CD14-positive monocyte (primary cell): ENCODE results near the gene GALR2. TPM values are rescaled to one million over a fixed set of nuclear protein-coding genes. Genes with fewer than 3 reads are reported as not detected.

ENCODE experiments used
- DNase-seq, 3 donors: peaks; one replicate each; pipeline ENCODE4 v3.0.0-alpha.2; 2011 to 2022
- H2AFZ ChIP-seq: 2 replicates; pipeline ENCODE4 v1.6.0; 2012; ENCODE audit warnings: mild to moderate bottlenecking, low read depth, low read length, inconsistent platforms; ENCODE audit not compliant: insufficient read depth, poor library complexity, severe bottlenecking
- H3K27ac ChIP-seq, 2 donors: 1 replicate in 1 of 2; 2 replicates in 1 of 2; pipeline ENCODE4 v1.5.1; 2012 to 2013; ENCODE audit warnings: low read length in 2 of 2, control low read depth in 1 of 2, inconsistent platforms in 1 of 2, low read depth in 1 of 2, mild to moderate bottlenecking in 1 of 2
- H3K27me3 ChIP-seq, 2 donors: one replicate each; pipeline versions ENCODE4 v1.6.0 to v1.6.1; 2011 to 2013; ENCODE audit warnings: low read length in 2 of 2; ENCODE audit not compliant: control insufficient read depth in 2 of 2, insufficient read depth in 2 of 2
- H3K36me3 ChIP-seq, 2 donors: replicated peaks in 1 of 2; 1 replicate in 1 of 2; 2 replicates in 1 of 2; pipeline versions ENCODE4 v1.5.1 to v1.6.1; 2012 to 2013; ENCODE audit warnings: low read length in 2 of 2, control low read depth in 1 of 2, inconsistent platforms in 1 of 2, mild to moderate bottlenecking in 1 of 2; ENCODE audit not compliant: insufficient read depth in 2 of 2, control insufficient read depth in 1 of 2
- H3K4me1 ChIP-seq, 2 donors: 1 replicate in 1 of 2; 2 replicates in 1 of 2; pipeline versions ENCODE4 v1.5.1 to v1.6.1; 2012 to 2013; ENCODE audit warnings: low read length in 2 of 2, control low read depth in 1 of 2, inconsistent platforms in 1 of 2, mild to moderate bottlenecking in 1 of 2, moderate library complexity in 1 of 2; ENCODE audit not compliant: insufficient read depth in 2 of 2, control insufficient read depth in 1 of 2
- H3K4me2 ChIP-seq: replicated peaks from 2 replicates; pipeline ENCODE3; 2012; ENCODE audit warnings: low read length, moderate library complexity, mild to moderate bottlenecking; ENCODE audit not compliant: poor library complexity, severe bottlenecking; ENCODE audit errors: extremely low read depth
- H3K4me3 ChIP-seq, 3 experiments: fragments of 200-600 bp in 1 of 3; sonication (generic) in 1 of 3; replicated peaks in 1 of 3; 1 replicate in 2 of 3; 2 replicates in 1 of 3; pipeline ENCODE4 v1.5.1; 2011 to 2013; ENCODE audit warnings: low read length in 3 of 3, mild to moderate bottlenecking in 3 of 3, control low read depth in 2 of 3, low read depth in 2 of 3, inconsistent platforms in 1 of 3, moderate library complexity in 1 of 3
- H3K79me2 ChIP-seq: 2 replicates; pipeline ENCODE4 v1.6.0; 2012; ENCODE audit warnings: mild to moderate bottlenecking, control low read depth, inconsistent platforms, low read length, moderate library complexity; ENCODE audit not compliant: insufficient read depth
- H3K9ac ChIP-seq: 2 replicates; pipeline ENCODE4 v1.6.0; 2017; ENCODE audit warnings: low read length, mild to moderate bottlenecking; ENCODE audit not compliant: insufficient read depth, poor library complexity, severe bottlenecking
- H3K9me3 ChIP-seq, 2 donors: replicated peaks in 1 of 2; 1 replicate in 1 of 2; 2 replicates in 1 of 2; pipeline versions ENCODE4 v1.5.1 to v1.6.1; 2012 to 2013; ENCODE audit warnings: low read length in 2 of 2, control low read depth in 1 of 2; ENCODE audit not compliant: control insufficient read depth in 1 of 2, insufficient read depth in 1 of 2
- H4K20me1 ChIP-seq: 2 replicates; pipeline ENCODE4 v1.6.0; 2012; ENCODE audit warnings: mild to moderate bottlenecking, low read length, control low read depth, moderate library complexity; ENCODE audit not compliant: insufficient read depth
- H3K27ac Mint-ChIP-seq, 7 donors: one replicate each; pipeline ENCODE4 v1.8.0; 2020; ENCODE audit warnings: mild to moderate bottlenecking in 7 of 7, mixed read lengths in 7 of 7, moderate library complexity in 6 of 7, inconsistent platforms in 2 of 7
- H3K27me3 Mint-ChIP-seq, 3 donors: one replicate each; pipeline ENCODE4 v1.8.0; 2021 to 2022; ENCODE audit warnings: low read depth in 3 of 3, mild to moderate bottlenecking in 3 of 3, mixed read lengths in 3 of 3, moderate library complexity in 3 of 3, inconsistent platforms in 1 of 3
- H3K36me3 Mint-ChIP-seq, 2 donors: one replicate each; pipeline ENCODE4 v1.8.0; 2020; ENCODE audit warnings: mixed read lengths in 2 of 2, inconsistent platforms in 1 of 2, mild to moderate bottlenecking in 1 of 2
- H3K4me1 Mint-ChIP-seq: one replicate; pipeline ENCODE4 v1.8.0; 2020; ENCODE audit warnings: mild to moderate bottlenecking, mixed read lengths
- H3K4me3 Mint-ChIP-seq, 2 donors: one replicate each; pipeline ENCODE4 v1.8.0; 2020; ENCODE audit warnings: mild to moderate bottlenecking in 2 of 2, mixed read lengths in 2 of 2, moderate library complexity in 1 of 2
- H3K9me3 Mint-ChIP-seq, 7 donors: one replicate each; pipeline ENCODE4 v1.8.0; 2020 to 2022; ENCODE audit warnings: mixed read lengths in 7 of 7, mild to moderate bottlenecking in 6 of 7, moderate library complexity in 6 of 7, inconsistent platforms in 2 of 7
- CTCF ChIP-seq: fragments of 200-600 bp; IDR thresholded peaks from one replicate; pipeline ENCODE4 v1.8.0; 2022; ENCODE audit warnings: antibody characterized with exemption, mild to moderate bottlenecking
- WGBS: methylation state at CpG from one replicate; pipeline ENCODE4 v1.1.5; 2013; ENCODE audit warnings: missing lambda C conversion rate; ENCODE audit not compliant: insufficient coverage; 5-methylcytosine and 5-hydroxymethylcytosine counted together
- intact Hi-C, 2 donors: fragments of 100-400 bp; cut with micrococcal nuclease; formaldehyde crosslinking; loops; one replicate each; pipeline versions ENCODE4 v1.15.0 to v1.15.1; 2023
- polyA plus RNA-seq, 3 donors: library from polyadenylated mRNA; depleted of rRNA in 1 of 3; unstranded in 2 of 3; stranded (reverse) in 1 of 3; fragments of 300-500 nt in 2 of 3; fragments of >200 nt in 1 of 3; fragmentation: Illumina TruSeq in 2 of 3; gene quantifications; 1 replicate in 2 of 3; 2 replicates in 1 of 3; pipeline ENCODE4 v1.2.3, GENCODE V29; 2012 to 2021

Gene GALR2
- polyA plus RNA-seq, 3 donors = 0.22 to 4.8 (median 1.1) TPM

- Histone ChIP-seq H3K4me1 (peaks cover 27 to 28% of the 10 kb centered on the region in 2 donors), H3K79me2 (peaks cover 9% of the 10 kb centered on the region), H3K36me3 (peaks cover 75 to 96% of the 10 kb centered on the region in 2 donors), H3K4me2 (no peak overlapping the region), H3K4me3 (no peak overlapping the region), H4K20me1 (peaks cover 43% of the 10 kb centered on the region), H2AFZ (no peak overlapping the region), H3K9ac (no peak overlapping the region), H3K9me3 (no peaks in the 10 kb centered on the region), H3K27me3 (no peaks in the 10 kb centered on the region), H3K27ac (peak overlapping the region in 1 of 2 donors; percentile 56)
- Mint-ChIP-seq H3K9me3 (peaks cover 0 to 4% (median 0%) of the 10 kb centered on the region in 7 donors), H3K36me3 (peaks cover 78 to 96% of the 10 kb centered on the region in 2 donors), H3K27ac (peak overlapping the region in 5 of 7 donors; percentile 21 to 66 (median 23)), H3K4me3 (no peak overlapping the region), H3K4me1 (peaks cover 28% of the 10 kb centered on the region), H3K27me3 (no peaks in the 10 kb centered on the region)
- WGBS = 42% methylated on average over 9 of the region's 9 CpGs
- DNase-seq = no peak
- intact Hi-C loops = no loop called here
- TF ChIP-seq CTCF = no peak
Measured at GRCh38 chr17:76048025-76048605, 26.5 kb upstream of the GALR2 start.

- intact Hi-C loops = no loop called here
- H3K27me3 Mint-ChIP-seq = no peaks in the 10 kb centered on the region
- peaks cover 0 to 4% (median 0%) of the 10 kb centered on the region in 7 donors for H3K9me3 Mint-ChIP-seq
- H3K27ac Mint-ChIP-seq = no peak overlapping the region
- peaks cover 9% of the 10 kb centered on the region for H3K79me2 ChIP-seq
- H3K36me3 Mint-ChIP-seq = peaks cover 78 to 96% of the 10 kb centered on the region in 2 donors
- peaks cover 28% of the 10 kb centered on the region for H3K4me1 Mint-ChIP-seq
- H3K4me3 ChIP-seq = no peak overlapping the region
- no peak overlapping the region for H3K9ac ChIP-seq
- H3K9me3 ChIP-seq = no peaks in the 10 kb centered on the region
- H3K27ac ChIP-seq = peak overlapping the region in 1 of 2 donors; percentile 56
- H3K4me3 Mint-ChIP-seq = no peak overlapping the region
- TF ChIP-seq CTCF = no peak
- peaks cover 74 to 96% of the 10 kb centered on the region in 2 donors for H3K36me3 ChIP-seq
- H3K4me1 ChIP-seq = peaks cover 27 to 28% of the 10 kb centered on the region in 2 donors
- no peak overlapping the region for H2AFZ ChIP-seq
- H4K20me1 ChIP-seq = peaks cover 49% of the 10 kb centered on the region
- WGBS = 59% methylated on average over 5 of the region's 9 CpGs
- no peak overlapping the region for H3K4me2 ChIP-seq
- no peak for DNase-seq
- no peaks in the 10 kb centered on the region for H3K27me3 ChIP-seq
Measured at GRCh38 chr17:76048711-76049110, 25.9 kb upstream of the GALR2 start.
